NCI-H526 (cell line): ENCODE results near the gene RCC2.
A peak's percentile ranks its signal among the peaks of the same experiment; 100 is the strongest.
"Not testable (repeated sequence)": the region's sequence is repeated elsewhere in the genome, so short reads cannot be mapped to it uniquely, and the experiment has no call there.

Experiments used
- DNase-seq, 2 experiments: peaks; one replicate each; lab custom pipeline; 2025; lab: John Stamatoyannopoulos, UW

Gene RCC2

GRCh38 chr1:17419626-17420328 lies 19.7 kb downstream of the RCC2 start:
- peak in 1 of 2 experiments; percentile 62 for DNase-seq

- no peak for DNase-seq
These were observed 23.1 kb downstream of the RCC2 start for GRCh38 chr1:17416389-17416788.

- no peak for DNase-seq
These were observed 25.5 kb downstream of the RCC2 start for GRCh38 chr1:17414022-17414421.

- no peak for DNase-seq
These were observed 27.2 kb downstream of the RCC2 start for GRCh38 chr1:17412093-17412870.

GRCh38 chr1:17409391-17409811 lies 30.1 kb downstream of the RCC2 start:
- no peak for DNase-seq

- not testable (repeated sequence) for DNase-seq
These were observed 31.5 kb downstream of the RCC2 start for GRCh38 chr1:17407786-17408514.

GRCh38 chr1:17406760-17407475 lies 32.6 kb downstream of the RCC2 start:
- DNase-seq = not testable (repeated sequence)

- DNase-seq = peak in 1 of 2 experiments; percentile 68
These were observed 33.3 kb downstream of the RCC2 start for GRCh38 chr1:17405898-17406759.

- no peak for DNase-seq
These were observed 34.7 kb downstream of the RCC2 start for GRCh38 chr1:17404820-17405219.

- DNase-seq = no peak
These were observed 35.3 kb downstream of the RCC2 start for GRCh38 chr1:17404034-17404684.

GRCh38 chr1:17403081-17403480 lies 36.4 kb downstream of the RCC2 start:
- DNase-seq = no peak

- no peak for DNase-seq
These were observed 37.6 kb downstream of the RCC2 start for GRCh38 chr1:17401841-17402240.

- no peak for DNase-seq
These were observed 38.6 kb downstream of the RCC2 start for GRCh38 chr1:17400725-17401341.

GRCh38 chr1:17397910-17398695 lies 41.4 kb downstream of the RCC2 start:
- no peak for DNase-seq

GRCh38 chr1:17393230-17393629 lies 46.2 kb downstream of the RCC2 start:
- no peak for DNase-seq

GRCh38 chr1:17392199-17392740 lies 47.2 kb downstream of the RCC2 start:
- DNase-seq = no peak

GRCh38 chr1:17381161-17381560 lies 58.3 kb downstream of the RCC2 start:
- DNase-seq = no peak

GRCh38 chr1:17377325-17377953 lies 62.0 kb downstream of the RCC2 start:
- DNase-seq = peak; percentile 83 to 84
